ENCODE results near the gene NKAIN4.

Gene NKAIN4

GRCh38 chr20:63254232-63254605 lies at the start of gene NKAIN4:
TSS of gene NKAIN4 (minus strand) at chr20:63254463. CDS start at chr20:63254450, 13 bp downstream.
- no peaks in the 10 kb centered on the region for H3K36me3 ChIP-seq (ENCODE audit: control insufficient read depth in 1 of 2, insufficient read depth in 2 of 2, low read length in 2 of 2)
- peak within 1 kb of the TSS in 1 of 2 donors; percentile 42 for H3K4me3 ChIP-seq (ENCODE audit: low read depth in 1 of 2, low read length in 2 of 2)
- peaks cover 0 to 14% of the 10 kb centered on the region in 2 donors for H3K4me1 ChIP-seq (ENCODE audit: control insufficient read depth in 1 of 2, insufficient read depth in 2 of 2, low read length in 2 of 2)
- H3K27me3 ChIP-seq (ENCODE audit: low read depth, low read length), result peaks cover 8% of the 10 kb centered on the region
- no peaks in the 10 kb centered on the region for H3K9me3 ChIP-seq (ENCODE audit: control insufficient read depth in 1 of 2, low read length in 2 of 2)
- no peak within 1 kb of the TSS for H3K27ac ChIP-seq (ENCODE audit: low read length)

GRCh38 chr20:63303095-63303666 lies 48.9 kb upstream of the NKAIN4 start:
- peaks cover 3% of the 10 kb centered on the region for H3K27me3 ChIP-seq (ENCODE audit: low read depth, low read length)
- no peak overlapping the region for H3K27ac ChIP-seq (ENCODE audit: low read length)
- H3K9me3 ChIP-seq (ENCODE audit: control insufficient read depth in 1 of 2, low read length in 2 of 2), result peaks cover 0 to 8% of the 10 kb centered on the region in 2 donors
- H3K4me3 ChIP-seq (ENCODE audit: low read depth in 1 of 2, low read length in 2 of 2), result no peak overlapping the region
- H3K36me3 ChIP-seq (ENCODE audit: control insufficient read depth in 1 of 2, insufficient read depth in 2 of 2, low read length in 2 of 2), result no peaks in the 10 kb centered on the region
- no peaks in the 10 kb centered on the region for H3K4me1 ChIP-seq (ENCODE audit: control insufficient read depth in 1 of 2, insufficient read depth in 2 of 2, low read length in 2 of 2)

- H3K27me3 ChIP-seq (ENCODE audit: low read depth, low read length), result peaks cover 3% of the 10 kb centered on the region
Observed at GRCh38 chr20:63301671-63302070, 47.4 kb upstream of the NKAIN4 start.

GRCh38 chr20:63298731-63299312 lies 44.6 kb upstream of the NKAIN4 start:
- peaks cover 8% of the 10 kb centered on the region for H3K27me3 ChIP-seq (ENCODE audit: low read depth, low read length)
- H3K9me3 ChIP-seq (ENCODE audit: control insufficient read depth in 1 of 2, low read length in 2 of 2), result peaks cover 0 to 8% of the 10 kb centered on the region in 2 donors
- no peak overlapping the region for H3K4me3 ChIP-seq (ENCODE audit: low read depth in 1 of 2, low read length in 2 of 2)
- no peaks in the 10 kb centered on the region for H3K36me3 ChIP-seq (ENCODE audit: control insufficient read depth in 1 of 2, insufficient read depth in 2 of 2, low read length in 2 of 2)
- no peaks in the 10 kb centered on the region for H3K4me1 ChIP-seq (ENCODE audit: control insufficient read depth in 1 of 2, insufficient read depth in 2 of 2, low read length in 2 of 2)
- no peak overlapping the region for H3K27ac ChIP-seq (ENCODE audit: low read length)

More at GRCh38 chr20:63301671-63302070, 47.4 kb upstream of the NKAIN4 start:
- peaks cover 0 to 8% of the 10 kb centered on the region in 2 donors for H3K9me3 ChIP-seq (ENCODE audit: control insufficient read depth in 1 of 2, low read length in 2 of 2)
- H3K4me1 ChIP-seq (ENCODE audit: control insufficient read depth in 1 of 2, insufficient read depth in 2 of 2, low read length in 2 of 2), result no peaks in the 10 kb centered on the region
- H3K4me3 ChIP-seq (ENCODE audit: low read depth in 1 of 2, low read length in 2 of 2), result no peak overlapping the region
- no peak overlapping the region for H3K27ac ChIP-seq (ENCODE audit: low read length)
- no peaks in the 10 kb centered on the region for H3K36me3 ChIP-seq (ENCODE audit: control insufficient read depth in 1 of 2, insufficient read depth in 2 of 2, low read length in 2 of 2)

- Histone ChIP-seq H3K4me3 (ENCODE audit: low read depth in 1 of 2, low read length in 2 of 2) (no peak overlapping the region), H3K9me3 (ENCODE audit: control insufficient read depth in 1 of 2, low read length in 2 of 2) (peaks cover 0 to 8% of the 10 kb centered on the region in 2 donors), H3K4me1 (ENCODE audit: control insufficient read depth in 1 of 2, insufficient read depth in 2 of 2, low read length in 2 of 2) (no peaks in the 10 kb centered on the region), H3K27me3 (ENCODE audit: low read depth, low read length) (peaks cover 8% of the 10 kb centered on the region), H3K36me3 (ENCODE audit: control insufficient read depth in 1 of 2, insufficient read depth in 2 of 2, low read length in 2 of 2) (no peaks in the 10 kb centered on the region), H3K27ac (ENCODE audit: low read length) (no peak overlapping the region)
Observed at GRCh38 chr20:63297796-63298572, 43.7 kb upstream of the NKAIN4 start.

GRCh38 chr20:63297371-63297781 lies 43.1 kb upstream of the NKAIN4 start:
- Histone ChIP-seq H3K4me3 (ENCODE audit: low read depth in 1 of 2, low read length in 2 of 2) (no peak overlapping the region), H3K9me3 (ENCODE audit: control insufficient read depth in 1 of 2, low read length in 2 of 2) (peaks cover 0 to 8% of the 10 kb centered on the region in 2 donors), H3K27ac (ENCODE audit: low read length) (no peak overlapping the region), H3K4me1 (ENCODE audit: control insufficient read depth in 1 of 2, insufficient read depth in 2 of 2, low read length in 2 of 2) (no peaks in the 10 kb centered on the region), H3K36me3 (ENCODE audit: control insufficient read depth in 1 of 2, insufficient read depth in 2 of 2, low read length in 2 of 2) (no peaks in the 10 kb centered on the region), H3K27me3 (ENCODE audit: low read depth, low read length) (peaks cover 8% of the 10 kb centered on the region)

- Histone ChIP-seq H3K9me3 (ENCODE audit: control insufficient read depth in 1 of 2, low read length in 2 of 2) (peaks cover 0 to 8% of the 10 kb centered on the region in 2 donors), H3K36me3 (ENCODE audit: control insufficient read depth in 1 of 2, insufficient read depth in 2 of 2, low read length in 2 of 2) (no peaks in the 10 kb centered on the region), H3K4me3 (ENCODE audit: low read depth in 1 of 2, low read length in 2 of 2) (no peak overlapping the region), H3K27ac (ENCODE audit: low read length) (no peak overlapping the region), H3K27me3 (ENCODE audit: low read depth, low read length) (peaks cover 8% of the 10 kb centered on the region), H3K4me1 (ENCODE audit: control insufficient read depth in 1 of 2, insufficient read depth in 2 of 2, low read length in 2 of 2) (no peaks in the 10 kb centered on the region)
Observed at GRCh38 chr20:63296531-63297299, 42.5 kb upstream of the NKAIN4 start.

GRCh38 chr20:63295846-63296245 lies 41.6 kb upstream of the NKAIN4 start:
- Histone ChIP-seq H3K4me1 (ENCODE audit: control insufficient read depth in 1 of 2, insufficient read depth in 2 of 2, low read length in 2 of 2) (no peaks in the 10 kb centered on the region), H3K36me3 (ENCODE audit: control insufficient read depth in 1 of 2, insufficient read depth in 2 of 2, low read length in 2 of 2) (no peaks in the 10 kb centered on the region), H3K9me3 (ENCODE audit: control insufficient read depth in 1 of 2, low read length in 2 of 2) (peaks cover 0 to 1% of the 10 kb centered on the region in 2 donors), H3K27ac (ENCODE audit: low read length) (no peak overlapping the region), H3K27me3 (ENCODE audit: low read depth, low read length) (peaks cover 8% of the 10 kb centered on the region), H3K4me3 (ENCODE audit: low read depth in 1 of 2, low read length in 2 of 2) (no peak overlapping the region)

- H3K9me3 ChIP-seq (ENCODE audit: control insufficient read depth in 1 of 2, low read length in 2 of 2), result no peaks in the 10 kb centered on the region
- H3K4me1 ChIP-seq (ENCODE audit: control insufficient read depth in 1 of 2, insufficient read depth in 2 of 2, low read length in 2 of 2), result no peaks in the 10 kb centered on the region
- no peak overlapping the region for H3K27ac ChIP-seq (ENCODE audit: low read length)
- no peak overlapping the region for H3K4me3 ChIP-seq (ENCODE audit: low read depth in 1 of 2, low read length in 2 of 2)
- H3K27me3 ChIP-seq (ENCODE audit: low read depth, low read length), result peaks cover 8% of the 10 kb centered on the region
- H3K36me3 ChIP-seq (ENCODE audit: control insufficient read depth in 1 of 2, insufficient read depth in 2 of 2, low read length in 2 of 2), result no peaks in the 10 kb centered on the region
Observed at GRCh38 chr20:63295422-63295821, 41.2 kb upstream of the NKAIN4 start.

- Histone ChIP-seq H3K36me3 (ENCODE audit: control insufficient read depth in 1 of 2, insufficient read depth in 2 of 2, low read length in 2 of 2) (no peaks in the 10 kb centered on the region), H3K27ac (ENCODE audit: low read length) (no peak overlapping the region), H3K9me3 (ENCODE audit: control insufficient read depth in 1 of 2, low read length in 2 of 2) (no peaks in the 10 kb centered on the region), H3K4me3 (ENCODE audit: low read depth in 1 of 2, low read length in 2 of 2) (no peak overlapping the region), H3K4me1 (ENCODE audit: control insufficient read depth in 1 of 2, insufficient read depth in 2 of 2, low read length in 2 of 2) (no peaks in the 10 kb centered on the region), H3K27me3 (ENCODE audit: low read depth, low read length) (peaks cover 8% of the 10 kb centered on the region)
Observed at GRCh38 chr20:63295018-63295417, 40.8 kb upstream of the NKAIN4 start.

- Histone ChIP-seq H3K27ac (ENCODE audit: low read length) (no peak overlapping the region), H3K4me1 (ENCODE audit: control insufficient read depth in 1 of 2, insufficient read depth in 2 of 2, low read length in 2 of 2) (no peaks in the 10 kb centered on the region), H3K27me3 (ENCODE audit: low read depth, low read length) (peaks cover 8% of the 10 kb centered on the region), H3K4me3 (ENCODE audit: low read depth in 1 of 2, low read length in 2 of 2) (no peak overlapping the region), H3K9me3 (ENCODE audit: control insufficient read depth in 1 of 2, low read length in 2 of 2) (no peaks in the 10 kb centered on the region), H3K36me3 (ENCODE audit: control insufficient read depth in 1 of 2, insufficient read depth in 2 of 2, low read length in 2 of 2) (no peaks in the 10 kb centered on the region)
Observed at GRCh38 chr20:63294536-63294900, 40.3 kb upstream of the NKAIN4 start.

Data from muscle layer of duodenum (tissue), 2 donors.